Ishikawa (cell line): ENCODE measurements around the gene SAMD4B.

Experiments used
- CEBPB ChIP-seq: IDR thresholded peaks from 2 replicates; pipeline ENCODE4 v1.6.1; 2012
- CREB1 ChIP-seq: IDR thresholded peaks from 2 replicates; pipeline ENCODE4 v1.6.1; 2012; ENCODE audit warnings: low read depth
- EGR1 ChIP-seq: IDR thresholded peaks from 2 replicates; pipeline ENCODE4 v1.6.1; 2012
- EP300 ChIP-seq: IDR thresholded peaks from 2 replicates; pipeline ENCODE4 v1.6.1; 2012; ENCODE audit warnings: borderline replicate concordance
- FOXM1 ChIP-seq: IDR thresholded peaks from 2 replicates; pipeline ENCODE4 v1.6.1; 2012; ENCODE audit warnings: low read depth, borderline replicate concordance
- NFIC ChIP-seq: IDR thresholded peaks from 2 replicates; pipeline ENCODE4 v1.6.1; 2012
- RAD21 ChIP-seq: IDR thresholded peaks from 2 replicates; pipeline ENCODE4 v1.6.1; 2012; ENCODE audit warnings: low read depth
- TAF1 ChIP-seq: IDR thresholded peaks from 2 replicates; pipeline ENCODE4 v1.6.1; 2012; ENCODE audit warnings: low read depth, mild to moderate bottlenecking
- YY1 ChIP-seq: IDR thresholded peaks from 2 replicates; pipeline ENCODE4 v1.6.1; 2012; ENCODE audit warnings: low read depth
- ZBTB7A ChIP-seq: IDR thresholded peaks from 2 replicates; pipeline ENCODE4 v1.6.1; 2012; ENCODE audit warnings: low read depth
- TF ChIP-seq, protein P1 (sequence below): IDR thresholded peaks from 2 replicates; pipeline ENCODE4 v1.6.1; 2012; ENCODE audit warnings: low read depth, mild to moderate bottlenecking
- TF ChIP-seq, protein P2 (sequence below): IDR thresholded peaks from 2 replicates; pipeline ENCODE4 v1.6.1; 2012
- TF ChIP-seq, protein P3 (sequence below): IDR thresholded peaks from 2 replicates; pipeline ENCODE4 v1.6.1; 2012

DNA sequence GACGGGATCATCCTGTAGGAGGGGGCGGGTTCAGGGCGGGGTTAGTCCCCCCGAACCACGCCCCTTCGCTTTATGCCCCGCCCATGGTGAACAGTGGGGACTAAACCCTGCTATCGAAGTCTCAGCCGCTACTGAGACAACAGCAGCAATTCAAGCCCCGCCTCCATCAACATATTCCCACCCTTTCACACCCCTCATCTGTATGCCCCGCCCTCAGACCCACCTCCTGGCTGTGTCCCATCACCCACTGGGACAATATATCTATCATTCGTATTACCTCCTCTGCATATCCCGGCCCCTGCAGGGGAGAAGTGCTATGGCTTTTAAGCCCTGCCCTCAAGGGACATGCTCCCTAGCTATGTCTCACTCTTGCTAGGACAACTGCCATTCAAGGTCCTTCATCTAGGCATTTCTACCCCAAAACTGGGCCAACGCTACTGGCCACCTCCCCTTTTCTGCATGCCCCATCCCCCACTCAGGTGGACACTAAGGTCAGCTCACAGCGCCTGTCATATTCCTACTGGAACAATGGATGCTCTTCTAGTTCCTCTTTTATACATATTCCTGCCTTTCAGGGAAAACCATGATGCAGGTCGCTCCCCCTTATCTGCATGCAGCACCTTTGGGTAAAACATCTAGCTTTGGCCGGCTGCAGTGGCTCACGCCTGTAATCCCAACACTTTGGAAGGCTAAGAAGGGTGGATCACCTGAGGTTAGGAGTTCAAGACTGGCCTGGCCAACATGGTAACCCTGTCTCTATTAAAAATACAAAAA, 33.5 kb upstream of the SAMD4B start:
- TF ChIP-seq FOXM1: no peak
- no peak for TF ChIP-seq EP300
- no peak for TF ChIP-seq EGR1
- no peak for TF ChIP-seq NFIC
- TF ChIP-seq, protein P1, sequence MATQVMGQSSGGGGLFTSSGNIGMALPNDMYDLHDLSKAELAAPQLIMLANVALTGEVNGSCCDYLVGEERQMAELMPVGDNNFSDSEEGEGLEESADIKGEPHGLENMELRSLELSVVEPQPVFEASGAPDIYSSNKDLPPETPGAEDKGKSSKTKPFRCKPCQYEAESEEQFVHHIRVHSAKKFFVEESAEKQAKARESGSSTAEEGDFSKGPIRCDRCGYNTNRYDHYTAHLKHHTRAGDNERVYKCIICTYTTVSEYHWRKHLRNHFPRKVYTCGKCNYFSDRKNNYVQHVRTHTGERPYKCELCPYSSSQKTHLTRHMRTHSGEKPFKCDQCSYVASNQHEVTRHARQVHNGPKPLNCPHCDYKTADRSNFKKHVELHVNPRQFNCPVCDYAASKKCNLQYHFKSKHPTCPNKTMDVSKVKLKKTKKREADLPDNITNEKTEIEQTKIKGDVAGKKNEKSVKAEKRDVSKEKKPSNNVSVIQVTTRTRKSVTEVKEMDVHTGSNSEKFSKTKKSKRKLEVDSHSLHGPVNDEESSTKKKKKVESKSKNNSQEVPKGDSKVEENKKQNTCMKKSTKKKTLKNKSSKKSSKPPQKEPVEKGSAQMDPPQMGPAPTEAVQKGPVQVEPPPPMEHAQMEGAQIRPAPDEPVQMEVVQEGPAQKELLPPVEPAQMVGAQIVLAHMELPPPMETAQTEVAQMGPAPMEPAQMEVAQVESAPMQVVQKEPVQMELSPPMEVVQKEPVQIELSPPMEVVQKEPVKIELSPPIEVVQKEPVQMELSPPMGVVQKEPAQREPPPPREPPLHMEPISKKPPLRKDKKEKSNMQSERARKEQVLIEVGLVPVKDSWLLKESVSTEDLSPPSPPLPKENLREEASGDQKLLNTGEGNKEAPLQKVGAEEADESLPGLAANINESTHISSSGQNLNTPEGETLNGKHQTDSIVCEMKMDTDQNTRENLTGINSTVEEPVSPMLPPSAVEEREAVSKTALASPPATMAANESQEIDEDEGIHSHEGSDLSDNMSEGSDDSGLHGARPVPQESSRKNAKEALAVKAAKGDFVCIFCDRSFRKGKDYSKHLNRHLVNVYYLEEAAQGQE: no peak
- TF ChIP-seq RAD21: no peak
- no peak for TF ChIP-seq ZBTB7A
- TF ChIP-seq CREB1: no peak
- TF ChIP-seq YY1: no peak
- TF ChIP-seq, protein P2, sequence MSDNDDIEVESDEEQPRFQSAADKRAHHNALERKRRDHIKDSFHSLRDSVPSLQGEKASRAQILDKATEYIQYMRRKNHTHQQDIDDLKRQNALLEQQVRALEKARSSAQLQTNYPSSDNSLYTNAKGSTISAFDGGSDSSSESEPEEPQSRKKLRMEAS: no peak
- no peak for TF ChIP-seq TAF1
- TF ChIP-seq, protein P3, sequence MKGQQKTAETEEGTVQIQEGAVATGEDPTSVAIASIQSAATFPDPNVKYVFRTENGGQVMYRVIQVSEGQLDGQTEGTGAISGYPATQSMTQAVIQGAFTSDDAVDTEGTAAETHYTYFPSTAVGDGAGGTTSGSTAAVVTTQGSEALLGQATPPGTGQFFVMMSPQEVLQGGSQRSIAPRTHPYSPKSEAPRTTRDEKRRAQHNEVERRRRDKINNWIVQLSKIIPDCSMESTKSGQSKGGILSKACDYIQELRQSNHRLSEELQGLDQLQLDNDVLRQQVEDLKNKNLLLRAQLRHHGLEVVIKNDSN: no peak
- TF ChIP-seq CEBPB: no peak
